Panc1 (cell line): ENCODE results near the gene DFFA.

Experiments used
- CTCF ChIP-seq: fragments of 450-650 bp; IDR thresholded peaks from 2 replicates; pipeline ENCODE4 v1.5.1; 2017; ENCODE audit warnings: mild to moderate bottlenecking
- REST ChIP-seq, 2 experiments: IDR thresholded peaks; 2 replicates each; pipeline ENCODE4 v1.6.1; 2011 to 2012; ENCODE audit warnings: low read depth in 2 of 2, control low read depth in 1 of 2, low read length in 1 of 2, mild to moderate bottlenecking in 1 of 2, moderate library complexity in 1 of 2; ENCODE audit not compliant: insufficient read depth in 1 of 2

GRCh38 chr1:10484521-10484920 lies 12.2 kb upstream of the DFFA start:
- TF ChIP-seq CTCF (no peak), REST (IDR thresholded peaks at IDR 0.05; ENCODE audit: insufficient read depth in 1 of 2, low read depth in 2 of 2, low read length in 1 of 2) (no peak)
